ENCODE measurements around the gene CYP2S1. TPM values are rescaled to one million over a fixed set of nuclear protein-coding genes. Genes with fewer than 3 reads are reported as not detected.
A peak's percentile ranks its signal among the peaks of the same experiment; 100 is the strongest.
"Not testable (repeated sequence)": the region's sequence is repeated elsewhere in the genome, so short reads cannot be mapped to it uniquely, and the experiment has no call there.

Gene CYP2S1, protein sequence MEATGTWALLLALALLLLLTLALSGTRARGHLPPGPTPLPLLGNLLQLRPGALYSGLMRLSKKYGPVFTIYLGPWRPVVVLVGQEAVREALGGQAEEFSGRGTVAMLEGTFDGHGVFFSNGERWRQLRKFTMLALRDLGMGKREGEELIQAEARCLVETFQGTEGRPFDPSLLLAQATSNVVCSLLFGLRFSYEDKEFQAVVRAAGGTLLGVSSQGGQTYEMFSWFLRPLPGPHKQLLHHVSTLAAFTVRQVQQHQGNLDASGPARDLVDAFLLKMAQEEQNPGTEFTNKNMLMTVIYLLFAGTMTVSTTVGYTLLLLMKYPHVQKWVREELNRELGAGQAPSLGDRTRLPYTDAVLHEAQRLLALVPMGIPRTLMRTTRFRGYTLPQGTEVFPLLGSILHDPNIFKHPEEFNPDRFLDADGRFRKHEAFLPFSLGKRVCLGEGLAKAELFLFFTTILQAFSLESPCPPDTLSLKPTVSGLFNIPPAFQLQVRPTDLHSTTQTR
- 0.13 TPM in 1 of 2 replicates, not detected in the other for total RNA-seq (2014; rRNA removed; shearing (Covaris generic))
- polyA plus RNA-seq (2016; fragmentation: Nextera tagmentation; extraction: Ambion mirVana), result not detected in 2 replicates

DNA sequence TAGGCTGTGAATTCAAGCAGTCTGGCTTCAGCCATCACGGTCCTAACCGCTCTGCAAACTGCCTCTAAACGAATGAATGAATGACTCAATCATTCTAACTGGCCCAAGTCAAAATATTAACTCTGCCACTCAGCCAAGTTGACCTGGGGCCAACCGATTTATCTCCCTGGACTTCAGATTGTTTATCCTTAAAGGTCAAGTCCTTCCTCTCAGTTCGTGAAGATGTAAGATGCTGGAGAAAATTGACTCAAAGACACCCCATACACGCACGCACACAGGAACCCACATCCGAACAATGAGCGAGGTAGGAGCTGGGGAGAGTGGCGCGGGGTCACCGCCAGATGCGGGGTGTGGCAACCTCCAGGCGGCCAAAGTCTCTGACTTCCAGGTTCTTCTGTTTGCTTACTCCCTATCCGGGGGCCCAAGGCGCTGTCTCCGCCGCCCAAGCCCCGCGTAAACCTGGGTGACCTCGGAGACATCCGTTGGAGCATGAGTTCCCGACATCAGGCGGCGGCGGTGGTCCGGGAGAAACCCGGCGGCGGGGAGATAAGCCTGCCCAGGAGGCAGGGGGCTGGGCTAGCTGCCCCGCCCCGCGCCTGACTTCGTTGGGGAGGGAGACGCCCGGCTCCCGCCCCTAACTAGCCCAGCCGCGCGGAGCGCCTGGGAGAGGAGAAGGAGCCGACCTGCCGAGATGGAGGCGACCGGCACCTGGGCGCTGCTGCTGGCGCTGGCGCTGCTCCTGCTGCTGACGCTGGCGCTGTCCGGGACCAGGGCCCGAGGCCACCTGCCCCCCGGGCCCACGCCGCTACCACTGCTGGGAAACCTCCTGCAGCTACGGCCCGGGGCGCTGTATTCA lies at the start of gene CYP2S1:
Gene CYP2S1, plus strand, starts transcription at position 646 of the 856 bp plus-strand sequence. Its CDS starts 46 bp downstream, at position 692.
- WGBS, 2 experiments (ENCODE audit: low coverage in 1 of 2, low lambda C conversion rate in 2 of 2, missing lambda C conversion rate in 2 of 2), result 6 to 7% methylated on average over 48 to 49 of the region's 58 CpGs
- H3K4me3 ChIP-seq, result no peak within 1 kb of the TSS
- no peaks in the 10 kb centered on the region for H3F3A ChIP-seq (ENCODE audit: insufficient read depth)
- no peak within 1 kb of the TSS; the same call in 1 of the 2 replicates for H2AFZ ChIP-seq
- TF ChIP-seq EZH2phosphoT487 (IDR thresholded peaks at IDR 0.05; ENCODE audit: insufficient read depth, low read depth) (no peak), EZH2 (IDR thresholded peaks at IDR 0.05; ENCODE audit: insufficient read depth, poor library complexity, severe bottlenecking) (peak; percentile 54)
- no peaks in the 10 kb centered on the region for H3K79me2 ChIP-seq (ENCODE audit: insufficient read depth)
- H3K9me3 ChIP-seq (ENCODE audit: low read depth), result no peaks in the 10 kb centered on the region
- DNase-seq, result peak; percentile 20
- no peaks in the 10 kb centered on the region for H3K9me2 ChIP-seq (ENCODE audit: insufficient read depth)
- H3K4me1 ChIP-seq (ENCODE audit: insufficient read depth), result no peaks in the 10 kb centered on the region
- no peak within 1 kb of the TSS for H3K9ac ChIP-seq
- peak within 1 kb of the TSS; percentile 12 for H3K4me2 ChIP-seq (ENCODE audit: unreplicated experiment)
- H3K27ac ChIP-seq, result no peak within 1 kb of the TSS
- H3K27me3 ChIP-seq (replicated peaks; ENCODE audit: insufficient read depth), result peaks cover 45% of the 10 kb centered on the region
- in situ Hi-C loops (cut with MboI), result no loop called here
- no peaks in the 10 kb centered on the region for H3K36me3 ChIP-seq (ENCODE audit: low read depth)
- no peaks in the 10 kb centered on the region for H4K20me1 ChIP-seq (ENCODE audit: insufficient read depth)

DNA sequence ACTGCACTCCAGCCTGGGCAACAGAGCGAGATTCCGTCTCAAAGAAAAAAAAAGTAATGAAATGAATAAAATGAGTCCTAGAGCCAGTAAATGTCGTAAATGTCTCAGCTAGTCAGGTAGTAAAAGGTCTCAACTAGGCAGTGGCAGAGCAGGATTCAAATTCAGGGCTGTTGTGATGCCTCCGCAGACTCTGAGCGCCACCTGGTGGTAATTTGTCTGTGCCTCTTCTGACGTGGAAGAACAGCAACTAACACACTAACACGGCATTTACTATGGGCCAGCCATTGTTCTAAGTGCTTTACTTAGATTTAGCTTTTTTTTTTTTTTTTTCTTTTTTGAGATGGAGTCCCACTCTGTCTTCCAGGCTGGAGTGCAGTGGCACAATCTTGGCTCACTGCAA lies 48.6 kb upstream of the CYP2S1 start:
- Histone ChIP-seq H3K9me3 (ENCODE audit: low read depth) (no peaks in the 10 kb centered on the region), H4K20me1 (ENCODE audit: insufficient read depth) (no peaks in the 10 kb centered on the region), H3K27me3 (replicated peaks; ENCODE audit: insufficient read depth) (peaks cover 8% of the 10 kb centered on the region; the same call in 1 of the 2 replicates), H3K4me3 (no peak overlapping the region), H3K36me3 (ENCODE audit: low read depth) (no peaks in the 10 kb centered on the region), H3K4me2 (ENCODE audit: unreplicated experiment) (no peak overlapping the region), H3F3A (ENCODE audit: insufficient read depth) (no peaks in the 10 kb centered on the region), H3K9me2 (ENCODE audit: insufficient read depth) (no peaks in the 10 kb centered on the region), H3K79me2 (ENCODE audit: insufficient read depth) (no peaks in the 10 kb centered on the region), H2AFZ (no peak overlapping the region), H3K27ac (no peak overlapping the region), H3K4me1 (ENCODE audit: insufficient read depth) (no peaks in the 10 kb centered on the region), H3K9ac (no peak overlapping the region)
- in situ Hi-C loops (cut with MboI), result loop anchor here (25.0 kb wide), 1 partner anchor 482 kb away; no protein-coding TSS in a partner anchor
- 18 to 24% methylated on average over 7 of the region's 7 CpGs for WGBS, 2 experiments (ENCODE audit: low coverage in 1 of 2, low lambda C conversion rate in 2 of 2, missing lambda C conversion rate in 2 of 2)
- DNase-seq, result peak; percentile 82
- TF ChIP-seq EZH2phosphoT487 (IDR thresholded peaks at IDR 0.05; ENCODE audit: insufficient read depth, low read depth), result no peak
- TF ChIP-seq EZH2 (IDR thresholded peaks at IDR 0.05; ENCODE audit: insufficient read depth, poor library complexity, severe bottlenecking), result no peak

DNA sequence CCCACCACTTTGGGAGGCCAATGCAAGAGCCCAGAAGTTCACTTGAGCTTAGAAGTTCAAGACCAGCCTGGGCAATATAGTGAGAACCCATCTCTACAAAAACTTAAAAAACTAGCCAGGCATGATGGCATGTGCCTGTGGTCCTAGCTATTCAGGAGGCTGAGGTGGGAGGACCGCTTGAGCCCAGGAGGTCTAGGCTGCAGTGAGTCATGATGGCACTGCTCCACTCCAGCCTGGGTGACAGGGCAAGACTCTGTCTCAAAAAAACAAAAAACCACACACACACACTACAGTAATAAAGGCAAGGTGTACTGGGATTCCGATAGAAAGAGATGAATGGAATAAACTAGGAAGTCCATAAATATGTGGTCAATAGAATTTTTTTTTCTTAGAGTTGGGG lies 43.2 kb upstream of the CYP2S1 start:
- no peak for TF ChIP-seq EZH2 (IDR thresholded peaks at IDR 0.05; ENCODE audit: insufficient read depth, poor library complexity, severe bottlenecking)
- no peak for TF ChIP-seq EZH2phosphoT487 (IDR thresholded peaks at IDR 0.05; ENCODE audit: insufficient read depth, low read depth)
- Histone ChIP-seq H3K4me2 (ENCODE audit: unreplicated experiment) (no peak overlapping the region), H3K9ac (no peak overlapping the region), H3K79me2 (ENCODE audit: insufficient read depth) (no peaks in the 10 kb centered on the region), H3K27ac (no peak overlapping the region), H2AFZ (no peak overlapping the region), H4K20me1 (ENCODE audit: insufficient read depth) (no peaks in the 10 kb centered on the region), H3K27me3 (replicated peaks; ENCODE audit: insufficient read depth) (peaks cover 8% of the 10 kb centered on the region; the same call in 1 of the 2 replicates), H3K9me3 (ENCODE audit: low read depth) (no peaks in the 10 kb centered on the region), H3K9me2 (ENCODE audit: insufficient read depth) (no peaks in the 10 kb centered on the region), H3K4me1 (ENCODE audit: insufficient read depth) (no peaks in the 10 kb centered on the region), H3F3A (ENCODE audit: insufficient read depth) (no peaks in the 10 kb centered on the region), H3K4me3 (no peak overlapping the region), H3K36me3 (ENCODE audit: low read depth) (no peaks in the 10 kb centered on the region)
- no peak for DNase-seq
- 71 to 78% methylated on average over 2 of the region's 2 CpGs for WGBS, 2 experiments (ENCODE audit: low coverage in 1 of 2, low lambda C conversion rate in 2 of 2, missing lambda C conversion rate in 2 of 2)
- in situ Hi-C loops (cut with MboI), result loop anchor here (25.0 kb wide), 1 partner anchor 488 kb away; no protein-coding TSS in a partner anchor

DNA sequence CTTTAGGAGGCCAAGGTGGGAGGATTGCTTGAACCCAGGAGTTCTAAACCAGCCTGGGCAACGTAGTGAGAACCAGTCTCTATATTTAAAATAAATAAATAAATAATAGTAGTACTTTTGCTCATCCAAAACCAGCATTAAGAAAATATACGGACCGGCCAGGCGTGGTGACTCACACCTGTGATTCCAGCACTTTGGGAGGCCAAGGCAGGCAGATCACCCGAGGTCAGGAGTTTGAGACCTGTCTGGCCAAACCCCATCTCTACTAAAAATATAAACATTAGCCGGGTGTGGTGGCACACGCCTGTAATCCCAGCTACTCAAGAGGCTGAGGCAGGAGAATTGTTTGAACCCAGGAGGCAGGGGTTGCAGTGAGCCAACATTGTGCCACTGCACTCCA lies 42.0 kb upstream of the CYP2S1 start:
- H3K9me3 ChIP-seq (ENCODE audit: low read depth); H3K36me3 ChIP-seq (ENCODE audit: low read depth); H3K27me3 ChIP-seq (replicated peaks; ENCODE audit: insufficient read depth); H3F3A ChIP-seq (ENCODE audit: insufficient read depth); H3K27ac ChIP-seq; H2AFZ ChIP-seq; H4K20me1 ChIP-seq (ENCODE audit: insufficient read depth); H3K4me1 ChIP-seq (ENCODE audit: insufficient read depth); H3K9me2 ChIP-seq (ENCODE audit: insufficient read depth); H3K4me3 ChIP-seq; H3K4me2 ChIP-seq (ENCODE audit: unreplicated experiment); H3K79me2 ChIP-seq (ENCODE audit: insufficient read depth); in situ Hi-C loops (cut with MboI); H3K9ac ChIP-seq; DNase-seq: not testable (repeated sequence)
- 68% methylated on average over 7 of the region's 7 CpGs for WGBS, 2 experiments (ENCODE audit: low coverage in 1 of 2, low lambda C conversion rate in 2 of 2, missing lambda C conversion rate in 2 of 2)

Data from GM23248 (cell line).